Measurements from ENCODE around the gene C6orf52. TPM values are rescaled to one million over a fixed set of nuclear protein-coding genes. Genes with fewer than 3 reads are reported as not detected.
A peak's percentile ranks its signal among the peaks of the same experiment; 100 is the strongest.
"Not testable (repeated sequence)": the region's sequence is repeated elsewhere in the genome, so short reads cannot be mapped to it uniquely, and the experiment has no call there.

The C6orf52 gene
- total RNA-seq: 1 to 10 TPM in 1 of 2 donors, not detected in 1; 1.0 TPM

- DNase-seq (ENCODE audit: low spot score in 2 of 2) (peak; percentile 85 to 94), ATAC-seq (peak; percentile 96 to 98)
- peaks cover 20 to 39% of the 10 kb centered on the region in 2 donors for H3K36me3 Mint-ChIP-seq
- H3K9me3 Mint-ChIP-seq: no peaks in the 10 kb centered on the region
- peak within 1 kb of the TSS; percentile 99 to 100 for H3K27ac Mint-ChIP-seq
Observed at GRCh38 chr6:10694302-10695085, at the start of gene C6orf52, which contains the start of gene PAK1IP1. Gene C6orf52, minus strand, starts transcription at chr6:10694616. Its CDS starts 7,066 bp downstream, at chr6:10687550. Gene PAK1IP1, plus strand, starts transcription at chr6:10694972. Its CDS starts 14 bp downstream, at chr6:10694986.

- Mint-ChIP-seq H3K36me3 (peaks cover 13 to 19% of the 10 kb centered on the region in 2 donors), H3K9me3 (no peaks in the 10 kb centered on the region), H3K27ac (no peak overlapping the region)
- ATAC-seq: no peak
- DNase-seq (ENCODE audit: low spot score in 2 of 2): no peak
Observed at GRCh38 chr6:10743515-10743914, 49.1 kb upstream of the C6orf52 start.

- H3K27ac Mint-ChIP-seq: no peak overlapping the region
- H3K9me3 Mint-ChIP-seq: no peaks in the 10 kb centered on the region
- ATAC-seq (no peak), DNase-seq (ENCODE audit: low spot score in 2 of 2) (no peak)
- peaks cover 8% of the 10 kb centered on the region in 2 donors for H3K36me3 Mint-ChIP-seq
Observed at GRCh38 chr6:10742251-10742650, 47.8 kb upstream of the C6orf52 start.

GRCh38 chr6:10741643-10742042 is 47.2 kb upstream of the C6orf52 start:
- not testable (repeated sequence) for H3K9me3 Mint-ChIP-seq; H3K27ac Mint-ChIP-seq; ATAC-seq; DNase-seq (ENCODE audit: low spot score in 2 of 2); H3K36me3 Mint-ChIP-seq

- DNase-seq (ENCODE audit: low spot score in 2 of 2) (no peak), ATAC-seq (no peak)
- H3K36me3 Mint-ChIP-seq: no peaks in the 10 kb centered on the region
Observed at GRCh38 chr6:10740061-10740460, 45.6 kb upstream of the C6orf52 start.

GRCh38 chr6:10736731-10737130 is 42.3 kb upstream of the C6orf52 start:
- Mint-ChIP-seq H3K9me3 (no peaks in the 10 kb centered on the region), H3K27ac (no peak overlapping the region), H3K36me3 (peaks cover 6 to 7% of the 10 kb centered on the region in 2 donors)
- ATAC-seq (no peak), DNase-seq (ENCODE audit: low spot score in 2 of 2) (no peak)

More at GRCh38 chr6:10740061-10740460, 45.6 kb upstream of the C6orf52 start:
- Mint-ChIP-seq H3K9me3 (no peaks in the 10 kb centered on the region), H3K27ac (no peak overlapping the region)

- no peaks in the 10 kb centered on the region for H3K9me3 Mint-ChIP-seq
- ATAC-seq: no peak
- DNase-seq (ENCODE audit: low spot score in 2 of 2): no peak
- peaks cover 7 to 12% of the 10 kb centered on the region in 2 donors for H3K36me3 Mint-ChIP-seq
- peak overlapping the region; percentile 50 to 67 for H3K27ac Mint-ChIP-seq
Observed at GRCh38 chr6:10733863-10734262, 39.4 kb upstream of the C6orf52 start.

GRCh38 chr6:10733151-10733715 is 38.8 kb upstream of the C6orf52 start:
- Mint-ChIP-seq H3K36me3 (peaks cover 8 to 12% of the 10 kb centered on the region in 2 donors), H3K27ac (peak overlapping the region; percentile 50 to 67), H3K9me3 (no peaks in the 10 kb centered on the region)
- DNase-seq (ENCODE audit: low spot score in 2 of 2) (no peak), ATAC-seq (peak in 1 of 2 donors; percentile 46)

- no peaks in the 10 kb centered on the region for H3K9me3 Mint-ChIP-seq
- peaks cover 19 to 24% of the 10 kb centered on the region in 2 donors for H3K36me3 Mint-ChIP-seq
- DNase-seq (ENCODE audit: low spot score in 2 of 2) (no peak), ATAC-seq (no peak)
- H3K27ac Mint-ChIP-seq: no peak overlapping the region
Observed at GRCh38 chr6:10730254-10730653, 35.8 kb upstream of the C6orf52 start.

GRCh38 chr6:10725716-10726115 is 31.3 kb upstream of the C6orf52 start:
- Mint-ChIP-seq H3K27ac (no peak overlapping the region), H3K36me3 (peaks cover 31 to 37% of the 10 kb centered on the region in 2 donors), H3K9me3 (no peaks in the 10 kb centered on the region)
- ATAC-seq (no peak), DNase-seq (ENCODE audit: low spot score in 2 of 2) (no peak)

- Mint-ChIP-seq H3K9me3 (no peaks in the 10 kb centered on the region), H3K27ac (no peak overlapping the region), H3K36me3 (peaks cover 31% of the 10 kb centered on the region in 2 donors)
- ATAC-seq (no peak), DNase-seq (ENCODE audit: low spot score in 2 of 2) (no peak)
Observed at GRCh38 chr6:10725044-10725443, 30.6 kb upstream of the C6orf52 start.

GRCh38 chr6:10723567-10723881 is 29.1 kb upstream of the C6orf52 start:
- Mint-ChIP-seq H3K36me3 (peaks cover 31 to 42% of the 10 kb centered on the region in 2 donors), H3K27ac (peak overlapping the region; percentile 87 to 88), H3K9me3 (peaks cover 0 to 7% of the 10 kb centered on the region in 2 donors)
- ATAC-seq: no peak
- DNase-seq (ENCODE audit: low spot score in 2 of 2): no peak

- ATAC-seq (peak; percentile 96 to 99), DNase-seq (ENCODE audit: low spot score in 2 of 2) (peak; percentile 87 to 94)
- peaks cover 29 to 44% of the 10 kb centered on the region in 2 donors for H3K36me3 Mint-ChIP-seq
- peaks cover 0 to 9% of the 10 kb centered on the region in 2 donors for H3K9me3 Mint-ChIP-seq
- peak within 1 kb of the TSS; percentile 87 to 88 for H3K27ac Mint-ChIP-seq
Observed at GRCh38 chr6:10722820-10723566, 28.6 kb upstream of the C6orf52 start, which contains the start of gene TMEM14C. Gene TMEM14C, plus strand, starts transcription at chr6:10723070. Its CDS starts 1,544 bp downstream, at chr6:10724614.

- Mint-ChIP-seq H3K36me3 (peaks cover 26 to 43% of the 10 kb centered on the region in 2 donors), H3K9me3 (peaks cover 0 to 9% of the 10 kb centered on the region in 2 donors)
- ATAC-seq: no peak
Observed at GRCh38 chr6:10722570-10722819, 28.1 kb upstream of the C6orf52 start.

GRCh38 chr6:10721850-10722569 is 27.6 kb upstream of the C6orf52 start:
- DNase-seq (ENCODE audit: low spot score in 2 of 2) (no peak), ATAC-seq (no peak)
- H3K36me3 Mint-ChIP-seq: peaks cover 26 to 43% of the 10 kb centered on the region in 2 donors
- peaks cover 0 to 9% of the 10 kb centered on the region in 2 donors for H3K9me3 Mint-ChIP-seq
- H3K27ac Mint-ChIP-seq: peak overlapping the region; percentile 87 to 88

More at GRCh38 chr6:10722570-10722819, 28.1 kb upstream of the C6orf52 start:
- peak overlapping the region; percentile 87 to 88 for H3K27ac Mint-ChIP-seq
- DNase-seq (ENCODE audit: low spot score in 2 of 2): no peak
